Right lobe of liver (tissue), 4 donors: Measurements from ENCODE around the gene FBXL17.

ENCODE experiments used
- CTCF ChIP-seq, 4 donors: fragments of 200-600 bp in 3 of 4; fragments of 450-650 bp in 1 of 4; IDR thresholded peaks; one replicate each; pipeline versions ENCODE4 v1.5.1 to v1.8.0; 2016 to 2022; ENCODE audit warnings: antibody characterized with exemption in 4 of 4, mild to moderate bottlenecking in 2 of 4
- POLR2A ChIP-seq: fragments of 450-650 bp; IDR thresholded peaks from one replicate; pipeline ENCODE4 v1.6.1; 2017; ENCODE audit warnings: antibody characterized with exemption, mild to moderate bottlenecking
- donor health status: DM: no; HTN: no; CAD: no.
- donor health status: DM: no; HTN: no; CAD: no.
- donor health status: DM: no; HTN: yes; CAD: no.

- no peak for TF ChIP-seq POLR2A
- TF ChIP-seq CTCF (IDR thresholded peaks at IDR 0.05) = no peak
Measured at GRCh38 chr5:107849118-107849517, 532.8 kb downstream of the FBXL17 start.
